Astrocyte of the spinal cord (primary cell): ENCODE results near the gene UNC45B.
"Not testable (repeated sequence)": the region's sequence is repeated elsewhere in the genome, so short reads cannot be mapped to it uniquely, and the experiment has no call there.

Source experiments
- DNase-seq: peaks from one replicate; pipeline ENCODE4 v3.0.0; 2011; ENCODE audit warnings: low read depth, low spot score
- H3K4me3 ChIP-seq: 2 replicates; pipeline ENCODE4 v1.5.1; 2011; ENCODE audit warnings: low read depth, mild to moderate bottlenecking, low read length, moderate library complexity
- CTCF ChIP-seq: IDR thresholded peaks from 2 replicates; pipeline ENCODE4 v1.5.1; 2012; ENCODE audit warnings: low read depth, mild to moderate bottlenecking, low read length, inconsistent platforms
- in situ Hi-C: cut with HindIII; loops from 2 replicates; pipeline ENCODE4 v1.10.0; 2017; ENCODE audit warnings: low sequenced_read_pairs

UNC45B gene

DNA sequence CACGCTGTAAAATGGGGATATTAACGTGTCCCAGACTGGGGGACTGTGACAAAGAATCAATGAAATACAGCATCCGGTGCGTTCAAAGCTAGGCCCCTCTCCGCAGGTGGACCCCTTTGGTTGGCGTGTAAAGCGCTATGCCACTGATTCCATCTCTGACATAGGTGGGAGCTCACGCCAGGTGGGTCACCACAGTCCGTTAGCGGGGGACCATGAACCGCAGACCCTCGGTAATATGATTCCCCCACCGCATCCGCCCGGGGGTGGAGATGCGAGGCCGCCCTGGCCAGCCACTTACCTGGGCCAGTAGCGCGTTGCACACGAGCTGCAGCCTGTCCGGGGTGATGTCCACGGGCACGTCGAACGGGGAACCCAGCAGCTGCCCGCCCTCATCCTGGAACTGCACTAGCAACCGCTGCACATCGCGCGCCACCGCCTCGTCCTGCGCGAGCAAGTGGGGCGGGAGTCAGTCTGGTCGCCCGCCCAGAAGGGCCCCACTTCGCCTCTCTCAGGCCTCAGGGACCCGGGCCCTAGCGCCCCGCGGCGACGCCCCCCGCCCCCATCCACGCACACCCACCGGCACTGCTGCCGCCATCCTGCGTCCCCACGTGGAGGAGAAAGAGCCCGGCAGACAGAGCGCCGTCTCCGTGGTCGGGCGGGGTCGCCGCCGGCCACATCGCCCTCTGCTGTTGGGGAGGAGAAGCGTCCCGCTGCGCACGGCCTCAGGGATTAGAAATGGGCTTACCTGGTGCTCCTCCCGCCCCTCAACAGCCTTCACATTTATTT lies 5.7 kb upstream of the UNC45B start, which contains the start of gene NLE1:
Gene NLE1, minus strand, starts transcription at position 623 of the 786 bp plus-strand sequence. Its CDS starts 28 bp downstream, at position 595.
- TF ChIP-seq CTCF: peak; percentile 92
- in situ Hi-C loops: no loop called here
- peak within 1 kb of the TSS; percentile 96 for H3K4me3 ChIP-seq
- peak; percentile 81 for DNase-seq

- TF ChIP-seq CTCF: no peak
- no peak for DNase-seq
- in situ Hi-C loops: no loop called here
- peak overlapping the region; percentile 96 for H3K4me3 ChIP-seq
These were observed 5.2 kb upstream of the UNC45B start for GRCh38 chr17:35142467-35142796.

DNA sequence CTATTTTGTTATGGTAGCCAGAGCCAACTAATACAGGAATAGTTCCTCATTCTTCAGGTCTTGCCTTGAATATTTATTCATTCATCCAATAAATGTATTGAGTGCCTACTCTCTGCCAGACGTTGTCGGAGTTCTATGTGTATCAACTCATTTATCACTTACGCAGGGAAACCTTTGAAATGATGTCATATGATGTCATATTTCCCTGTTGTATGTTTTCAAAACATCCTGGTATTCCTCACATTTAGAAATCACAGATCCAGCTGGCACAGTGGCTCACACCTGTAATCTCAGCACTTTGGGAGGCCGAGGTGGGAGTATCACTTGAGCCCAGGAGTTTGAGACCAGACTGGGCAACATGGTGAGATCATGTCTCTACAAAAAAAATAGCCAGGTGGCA lies 2.8 kb upstream of the UNC45B start:
- no peak for TF ChIP-seq CTCF
- in situ Hi-C loops: no loop called here
- no peak for DNase-seq
- no peak overlapping the region for H3K4me3 ChIP-seq

GRCh38 chr17:35146214-35146833 lies 1.3 kb upstream of the UNC45B start:
- in situ Hi-C loops: no loop called here
- TF ChIP-seq CTCF: no peak
- H3K4me3 ChIP-seq: no peak overlapping the region
- no peak for DNase-seq

DNA sequence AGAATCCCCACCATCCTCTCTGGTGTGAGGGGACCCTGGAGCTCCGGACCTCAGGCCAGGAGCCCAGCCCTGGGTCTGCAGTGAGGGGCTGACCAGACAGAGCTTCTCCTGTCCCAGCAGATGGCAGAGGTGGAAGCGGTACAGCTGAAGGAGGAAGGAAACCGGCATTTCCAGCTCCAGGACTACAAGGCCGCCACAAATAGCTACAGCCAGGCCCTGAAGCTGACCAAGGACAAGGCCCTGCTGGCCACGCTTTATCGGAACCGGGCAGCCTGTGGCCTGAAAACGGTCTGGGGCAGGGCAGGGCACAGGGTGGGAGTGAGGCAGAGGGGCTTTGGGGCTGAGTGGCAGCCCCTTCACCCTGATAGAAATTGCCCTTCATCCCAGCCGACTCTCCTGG lies 527 bp downstream of the UNC45B start:
- in situ Hi-C loops: no loop called here
- TF ChIP-seq CTCF: no peak
- no peak for DNase-seq
- H3K4me3 ChIP-seq: no peak overlapping the region

- no peak overlapping the region for H3K4me3 ChIP-seq
- in situ Hi-C loops: no loop called here
- DNase-seq: no peak
- TF ChIP-seq CTCF: no peak
These were observed 2.3 kb downstream of the UNC45B start for GRCh38 chr17:35149941-35150340.

GRCh38 chr17:35151080-35151479 lies 3.5 kb downstream of the UNC45B start:
- DNase-seq, H3K4me3 ChIP-seq, in situ Hi-C loops: not testable (repeated sequence)
